CD8-positive, alpha-beta memory T cell (primary cell): ENCODE results near the gene KCNB1. TPM values are rescaled to one million over a fixed set of nuclear protein-coding genes. Genes with fewer than 3 reads are reported as not detected.
A peak's percentile ranks its signal among the peaks of the same experiment; 100 is the strongest.

Source experiments
- CTCF ChIA-PET: fragments of 350-600 bp; sonication (Branson Sonifier 250); formaldehyde crosslinking; loops from one replicate; lab custom pipeline; 2021; ENCODE audit warnings: antibody characterized with exemption; lab: Charles Lee
- POLR2A ChIA-PET: fragments of 350-600 bp; sonication (Branson Sonifier 250); formaldehyde crosslinking; loops from one replicate; lab custom pipeline; 2021; ENCODE audit warnings: antibody characterized with exemption; lab: Charles Lee
- DNase-seq, 5 donors: peaks; one replicate each; pipeline versions ENCODE4 v3.0.0 to v3.0.0-alpha.2; 2020 to 2022; ENCODE audit warnings: mixed read lengths in 1 of 5
- H3K27ac ChIP-seq: one replicate; pipeline ENCODE4 v1.7.0; 2013; ENCODE audit warnings: low read depth, mild to moderate bottlenecking, low read length, moderate library complexity
- H3K27me3 ChIP-seq: 2 replicates; pipeline ENCODE4 v1.7.0; 2013; ENCODE audit warnings: low read length, mild to moderate bottlenecking; ENCODE audit not compliant: insufficient read depth, poor library complexity, severe bottlenecking
- H3K36me3 ChIP-seq: 2 replicates; pipeline ENCODE4 v1.7.0; 2013; ENCODE audit warnings: mild to moderate bottlenecking, low read length, moderate library complexity; ENCODE audit not compliant: insufficient read depth
- H3K4me1 ChIP-seq: 2 replicates; pipeline ENCODE4 v1.7.0; 2013; ENCODE audit warnings: mild to moderate bottlenecking, low read length, moderate library complexity; ENCODE audit not compliant: insufficient read depth
- H3K4me3 ChIP-seq: 2 replicates; pipeline ENCODE4 v1.7.0; 2013; ENCODE audit warnings: mild to moderate bottlenecking, low read length
- H3K9me3 ChIP-seq: 2 replicates; pipeline ENCODE4 v1.7.0; 2013; ENCODE audit warnings: mild to moderate bottlenecking, low read length
- H3K27ac Mint-ChIP-seq, 8 donors: one replicate each; pipeline ENCODE4 v1.8.0; 2020 to 2021; ENCODE audit warnings: mixed read lengths in 8 of 8, mild to moderate bottlenecking in 6 of 8, inconsistent platforms in 3 of 8, moderate library complexity in 3 of 8
- H3K27me3 Mint-ChIP-seq, 2 donors: one replicate each; pipeline ENCODE4 v1.8.0; 2020 to 2021; ENCODE audit warnings: mixed read lengths in 2 of 2, mild to moderate bottlenecking in 1 of 2, moderate library complexity in 1 of 2
- H3K36me3 Mint-ChIP-seq, 3 donors: one replicate each; pipeline ENCODE4 v1.8.0; 2020 to 2021; ENCODE audit warnings: mixed read lengths in 3 of 3, inconsistent platforms in 1 of 3, mild to moderate bottlenecking in 1 of 3
- H3K4me1 Mint-ChIP-seq, 3 donors: one replicate each; pipeline ENCODE4 v1.8.0; 2020 to 2021; ENCODE audit warnings: mixed read lengths in 3 of 3, inconsistent platforms in 1 of 3, mild to moderate bottlenecking in 1 of 3
- H3K4me3 Mint-ChIP-seq, 7 donors: one replicate each; pipeline ENCODE4 v1.8.0; 2020 to 2021; ENCODE audit warnings: mixed read lengths in 7 of 7, mild to moderate bottlenecking in 6 of 7, moderate library complexity in 4 of 7, inconsistent platforms in 2 of 7
- H3K9me3 Mint-ChIP-seq, 5 donors: one replicate each; pipeline ENCODE4 v1.8.0; 2020 to 2022; ENCODE audit warnings: mixed read lengths in 5 of 5, mild to moderate bottlenecking in 3 of 5, moderate library complexity in 2 of 5, inconsistent platforms in 1 of 5
- polyA plus RNA-seq: library from polyadenylated mRNA; unstranded; fragments of 300-500 nt; fragmentation: Illumina TruSeq; gene quantifications from one replicate; pipeline ENCODE4 v1.2.3, GENCODE V29; 2021
- total RNA-seq, 2 experiments: library from RNA; stranded (reverse); gene quantifications; one replicate each; pipeline ENCODE4 v1.2.3, GENCODE V29; 2021

The KCNB1 gene
- total and polyA plus RNA-seq, 3 experiments from 2014 or later = 0.77 TPM; not detected in 2

GRCh38 chr20:49427751-49428518 is 54.5 kb downstream of the KCNB1 start:
- Histone ChIP-seq H3K9me3 (no peaks in the 10 kb centered on the region), H3K4me1 (no peaks in the 10 kb centered on the region), H3K36me3 (no peaks in the 10 kb centered on the region), H3K27ac (no peak overlapping the region), H3K27me3 (no peaks in the 10 kb centered on the region), H3K4me3 (no peak overlapping the region)
- POLR2A ChIA-PET = no interaction called here
- peak in 1 of 5 donors; percentile 24 for DNase-seq
- H3K4me1 Mint-ChIP-seq = no peaks in the 10 kb centered on the region
- no peak overlapping the region for H3K27ac Mint-ChIP-seq
- no peaks in the 10 kb centered on the region for H3K9me3 Mint-ChIP-seq
- H3K4me3 Mint-ChIP-seq = no peak overlapping the region
- H3K27me3 Mint-ChIP-seq = peaks cover 7 to 30% of the 10 kb centered on the region in 2 donors
- peaks cover 0 to 1% (median 0%) of the 10 kb centered on the region in 3 donors for H3K36me3 Mint-ChIP-seq
- CTCF ChIA-PET = no interaction called here

- CTCF ChIA-PET = no interaction called here
- no peaks in the 10 kb centered on the region for H3K4me1 ChIP-seq
- POLR2A ChIA-PET = no interaction called here
- H3K27ac ChIP-seq = no peak overlapping the region
- no peaks in the 10 kb centered on the region for H3K9me3 Mint-ChIP-seq
- H3K27me3 Mint-ChIP-seq = peaks cover 9 to 33% of the 10 kb centered on the region in 2 donors
- H3K4me3 ChIP-seq = no peak overlapping the region
- no peak overlapping the region for H3K4me3 Mint-ChIP-seq
- H3K36me3 ChIP-seq = no peaks in the 10 kb centered on the region
- DNase-seq = no peak
- H3K4me1 Mint-ChIP-seq = no peaks in the 10 kb centered on the region
- peaks cover 0 to 1% (median 0%) of the 10 kb centered on the region in 3 donors for H3K36me3 Mint-ChIP-seq
- H3K27me3 ChIP-seq = no peaks in the 10 kb centered on the region
- H3K9me3 ChIP-seq = no peaks in the 10 kb centered on the region
- H3K27ac Mint-ChIP-seq = no peak overlapping the region
Measured at GRCh38 chr20:49426873-49427272, 55.6 kb downstream of the KCNB1 start.

- Histone ChIP-seq H3K4me1 (no peaks in the 10 kb centered on the region), H3K27ac (no peak overlapping the region), H3K9me3 (no peaks in the 10 kb centered on the region), H3K36me3 (no peaks in the 10 kb centered on the region), H3K4me3 (no peak overlapping the region), H3K27me3 (no peaks in the 10 kb centered on the region)
- ChIA-PET CTCF (no interaction called here), POLR2A (no interaction called here)
- peaks cover 0 to 1% (median 0%) of the 10 kb centered on the region in 3 donors for H3K36me3 Mint-ChIP-seq
- H3K4me3 Mint-ChIP-seq = no peak overlapping the region
- no peaks in the 10 kb centered on the region for H3K9me3 Mint-ChIP-seq
- DNase-seq = no peak
- peaks cover 10 to 28% of the 10 kb centered on the region in 2 donors for H3K27me3 Mint-ChIP-seq
- H3K4me1 Mint-ChIP-seq = no peaks in the 10 kb centered on the region
- no peak overlapping the region for H3K27ac Mint-ChIP-seq
Measured at GRCh38 chr20:49426395-49426794, 56.1 kb downstream of the KCNB1 start.

GRCh38 chr20:49424536-49424935 is 57.9 kb downstream of the KCNB1 start:
- Histone ChIP-seq H3K4me1 (no peaks in the 10 kb centered on the region), H3K27ac (no peak overlapping the region), H3K36me3 (no peaks in the 10 kb centered on the region), H3K27me3 (no peaks in the 10 kb centered on the region), H3K4me3 (no peak overlapping the region), H3K9me3 (no peaks in the 10 kb centered on the region)
- Mint-ChIP-seq H3K27ac (no peak overlapping the region), H3K4me3 (no peak overlapping the region), H3K36me3 (no peaks in the 10 kb centered on the region), H3K9me3 (no peaks in the 10 kb centered on the region), H3K4me1 (no peaks in the 10 kb centered on the region), H3K27me3 (peaks cover 9 to 20% of the 10 kb centered on the region in 2 donors)
- POLR2A ChIA-PET = no interaction called here
- DNase-seq = no peak
- CTCF ChIA-PET = interaction anchor here (1.3 kb wide), 1 partner anchor 81 kb away, joined by 3 read pairs; no protein-coding TSS in a partner anchor

- peak in 1 of 5 donors; percentile 1 for DNase-seq
- POLR2A ChIA-PET = no interaction called here
- CTCF ChIA-PET = no interaction called here
- no peaks in the 10 kb centered on the region for H3K36me3 ChIP-seq
- no peaks in the 10 kb centered on the region for H3K9me3 Mint-ChIP-seq
- peaks cover 9 to 11% of the 10 kb centered on the region in 2 donors for H3K27me3 Mint-ChIP-seq
- no peak overlapping the region for H3K4me3 ChIP-seq
- no peak overlapping the region for H3K27ac Mint-ChIP-seq
- H3K36me3 Mint-ChIP-seq = no peaks in the 10 kb centered on the region
- H3K27ac ChIP-seq = no peak overlapping the region
- no peaks in the 10 kb centered on the region for H3K4me1 Mint-ChIP-seq
- H3K4me1 ChIP-seq = no peaks in the 10 kb centered on the region
- H3K9me3 ChIP-seq = no peaks in the 10 kb centered on the region
- no peaks in the 10 kb centered on the region for H3K27me3 ChIP-seq
- H3K4me3 Mint-ChIP-seq = no peak overlapping the region
Measured at GRCh38 chr20:49422161-49422560, 60.3 kb downstream of the KCNB1 start.

- no peak for DNase-seq
- Histone ChIP-seq H3K9me3 (no peaks in the 10 kb centered on the region), H3K36me3 (no peaks in the 10 kb centered on the region), H3K27ac (no peak overlapping the region), H3K4me1 (no peaks in the 10 kb centered on the region), H3K27me3 (no peaks in the 10 kb centered on the region), H3K4me3 (no peak overlapping the region)
- Mint-ChIP-seq H3K4me3 (no peak overlapping the region), H3K36me3 (no peaks in the 10 kb centered on the region), H3K27ac (no peak overlapping the region), H3K4me1 (no peaks in the 10 kb centered on the region), H3K9me3 (no peaks in the 10 kb centered on the region), H3K27me3 (peaks cover 5 to 20% of the 10 kb centered on the region in 2 donors)
- ChIA-PET POLR2A (no interaction called here), CTCF (no interaction called here)
Measured at GRCh38 chr20:49420811-49421295, 61.6 kb downstream of the KCNB1 start.

GRCh38 chr20:49420292-49420691 is 62.2 kb downstream of the KCNB1 start:
- Mint-ChIP-seq H3K27ac (no peak overlapping the region), H3K9me3 (no peaks in the 10 kb centered on the region), H3K27me3 (peaks cover 4 to 21% of the 10 kb centered on the region in 2 donors), H3K36me3 (no peaks in the 10 kb centered on the region), H3K4me3 (no peak overlapping the region), H3K4me1 (no peaks in the 10 kb centered on the region)
- no peak for DNase-seq
- Histone ChIP-seq H3K9me3 (no peaks in the 10 kb centered on the region), H3K4me1 (no peaks in the 10 kb centered on the region), H3K27ac (no peak overlapping the region), H3K36me3 (no peaks in the 10 kb centered on the region), H3K27me3 (no peaks in the 10 kb centered on the region), H3K4me3 (no peak overlapping the region)
- POLR2A ChIA-PET = no interaction called here
- CTCF ChIA-PET = no interaction called here

GRCh38 chr20:49419785-49420184 is 62.7 kb downstream of the KCNB1 start:
- no peaks in the 10 kb centered on the region for H3K27me3 ChIP-seq
- no peaks in the 10 kb centered on the region for H3K9me3 Mint-ChIP-seq
- CTCF ChIA-PET = no interaction called here
- H3K27ac ChIP-seq = no peak overlapping the region
- H3K27me3 Mint-ChIP-seq = peaks cover 3 to 21% of the 10 kb centered on the region in 2 donors
- no peaks in the 10 kb centered on the region for H3K9me3 ChIP-seq
- H3K4me3 Mint-ChIP-seq = no peak overlapping the region
- no peak overlapping the region for H3K27ac Mint-ChIP-seq
- H3K36me3 Mint-ChIP-seq = no peaks in the 10 kb centered on the region
- no peak for DNase-seq
- H3K36me3 ChIP-seq = no peaks in the 10 kb centered on the region
- POLR2A ChIA-PET = no interaction called here
- H3K4me1 Mint-ChIP-seq = no peaks in the 10 kb centered on the region
- H3K4me1 ChIP-seq = no peaks in the 10 kb centered on the region
- H3K4me3 ChIP-seq = no peak overlapping the region
